Astrocyte of the cerebellum (primary cell): ENCODE results near the gene ADCK2.
"Not testable (repeated sequence)": the region's sequence is repeated elsewhere in the genome, so short reads cannot be mapped to it uniquely, and the experiment has no call there.

Experiments used
- DNase-seq: peaks from one replicate; pipeline ENCODE4 v3.0.0-alpha.2; 2011; ENCODE audit warnings: low read depth
- H3K4me3 ChIP-seq: 2 replicates; pipeline ENCODE4 v1.5.1; 2011; ENCODE audit warnings: mild to moderate bottlenecking, low read depth, low read length, moderate library complexity
- in situ Hi-C: cut with HindIII; loops from 2 replicates; pipeline ENCODE4 v1.10.0; 2017; ENCODE audit warnings: low sequenced_read_pairs
- TF ChIP-seq, protein P1 (sequence below): IDR thresholded peaks from 2 replicates; pipeline ENCODE4 v1.5.1; 2012; ENCODE audit warnings: low read length, low read depth, moderate library complexity, mild to moderate bottlenecking; ENCODE audit errors: missing control alignments

ADCK2 gene

DNA sequence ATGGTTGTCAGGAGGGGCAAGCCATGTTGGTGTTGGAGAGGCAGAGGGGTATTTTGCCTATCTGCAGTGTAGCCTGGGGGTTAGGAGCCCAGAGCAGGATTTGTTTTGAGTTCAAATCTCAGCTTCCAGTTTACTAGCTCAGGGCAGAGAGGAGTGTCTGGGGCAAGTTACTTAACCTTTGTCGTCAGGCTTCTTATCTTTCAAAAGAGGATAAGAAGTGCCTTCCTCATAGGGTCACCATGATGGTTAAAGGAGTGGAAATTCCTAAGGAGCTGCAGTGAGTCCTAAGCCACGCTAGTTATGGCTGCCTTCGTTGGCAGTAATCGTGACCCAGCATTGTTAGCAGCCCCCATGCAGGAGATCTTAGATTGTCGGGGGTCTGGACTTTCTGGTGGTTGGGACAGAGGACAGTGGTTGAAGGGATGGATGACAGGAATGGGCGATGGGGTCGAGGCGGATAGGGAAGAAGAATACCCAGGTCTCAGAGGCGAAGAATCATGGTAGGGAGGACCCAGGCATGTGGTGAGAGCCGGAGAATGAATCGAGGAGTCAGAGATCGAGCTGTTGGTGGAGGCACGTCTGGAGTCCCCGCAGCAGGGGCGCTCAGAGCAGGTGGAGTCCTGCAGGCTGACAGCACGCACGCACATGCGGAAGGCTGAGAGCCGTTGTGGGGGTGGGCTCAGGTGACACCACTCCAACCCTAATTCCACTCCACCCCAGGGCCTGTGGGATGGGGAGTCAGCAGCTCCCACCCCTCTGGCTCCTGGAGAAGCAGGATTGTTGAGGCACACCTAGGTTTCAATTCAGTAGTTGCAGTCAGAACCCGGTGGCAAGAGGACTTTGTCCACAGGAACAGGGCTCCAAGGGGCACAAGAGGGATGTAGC is 11.6 kb downstream of the ADCK2 start:
- no peak overlapping the region for H3K4me3 ChIP-seq
- in situ Hi-C loops: no loop called here
- TF ChIP-seq, protein P1, sequence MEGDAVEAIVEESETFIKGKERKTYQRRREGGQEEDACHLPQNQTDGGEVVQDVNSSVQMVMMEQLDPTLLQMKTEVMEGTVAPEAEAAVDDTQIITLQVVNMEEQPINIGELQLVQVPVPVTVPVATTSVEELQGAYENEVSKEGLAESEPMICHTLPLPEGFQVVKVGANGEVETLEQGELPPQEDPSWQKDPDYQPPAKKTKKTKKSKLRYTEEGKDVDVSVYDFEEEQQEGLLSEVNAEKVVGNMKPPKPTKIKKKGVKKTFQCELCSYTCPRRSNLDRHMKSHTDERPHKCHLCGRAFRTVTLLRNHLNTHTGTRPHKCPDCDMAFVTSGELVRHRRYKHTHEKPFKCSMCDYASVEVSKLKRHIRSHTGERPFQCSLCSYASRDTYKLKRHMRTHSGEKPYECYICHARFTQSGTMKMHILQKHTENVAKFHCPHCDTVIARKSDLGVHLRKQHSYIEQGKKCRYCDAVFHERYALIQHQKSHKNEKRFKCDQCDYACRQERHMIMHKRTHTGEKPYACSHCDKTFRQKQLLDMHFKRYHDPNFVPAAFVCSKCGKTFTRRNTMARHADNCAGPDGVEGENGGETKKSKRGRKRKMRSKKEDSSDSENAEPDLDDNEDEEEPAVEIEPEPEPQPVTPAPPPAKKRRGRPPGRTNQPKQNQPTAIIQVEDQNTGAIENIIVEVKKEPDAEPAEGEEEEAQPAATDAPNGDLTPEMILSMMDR: no peak
- DNase-seq: no peak

DNA sequence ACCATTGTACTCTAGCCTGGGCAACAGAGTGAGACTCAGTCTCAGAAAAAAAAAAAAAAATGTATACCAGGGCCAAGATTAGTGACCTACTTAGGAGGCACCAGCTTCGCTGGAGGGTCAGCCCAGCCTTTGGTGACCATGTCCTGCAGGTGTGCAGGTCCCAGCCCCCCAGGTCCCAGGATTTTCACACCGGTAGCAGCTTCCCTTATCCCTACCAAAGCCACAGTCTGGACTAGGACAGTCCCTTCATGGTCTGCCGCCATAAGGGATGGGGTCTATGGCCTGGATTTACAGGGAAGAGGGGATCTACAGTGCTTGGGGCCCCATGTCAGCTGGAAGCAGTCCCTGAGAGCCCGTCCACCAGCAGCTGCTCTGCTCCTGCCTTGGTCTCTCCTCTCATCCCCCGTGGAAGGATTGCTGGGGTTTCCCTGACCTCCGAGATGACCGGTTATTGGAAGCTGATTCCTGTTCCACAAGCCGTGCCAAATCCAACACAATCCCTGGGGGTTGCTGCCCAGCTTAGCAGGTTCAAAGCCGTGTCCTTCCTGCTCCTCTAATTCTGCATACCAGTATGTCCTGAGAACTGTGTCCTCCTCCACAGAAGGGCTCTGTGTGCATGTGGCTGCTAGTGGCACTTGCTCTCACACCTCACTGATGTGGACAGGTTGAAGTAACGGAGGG is 12.8 kb downstream of the ADCK2 start:
- no peak for DNase-seq
- TF ChIP-seq, protein P1: no peak
- H3K4me3 ChIP-seq: no peak overlapping the region
- in situ Hi-C loops: no loop called here

DNA sequence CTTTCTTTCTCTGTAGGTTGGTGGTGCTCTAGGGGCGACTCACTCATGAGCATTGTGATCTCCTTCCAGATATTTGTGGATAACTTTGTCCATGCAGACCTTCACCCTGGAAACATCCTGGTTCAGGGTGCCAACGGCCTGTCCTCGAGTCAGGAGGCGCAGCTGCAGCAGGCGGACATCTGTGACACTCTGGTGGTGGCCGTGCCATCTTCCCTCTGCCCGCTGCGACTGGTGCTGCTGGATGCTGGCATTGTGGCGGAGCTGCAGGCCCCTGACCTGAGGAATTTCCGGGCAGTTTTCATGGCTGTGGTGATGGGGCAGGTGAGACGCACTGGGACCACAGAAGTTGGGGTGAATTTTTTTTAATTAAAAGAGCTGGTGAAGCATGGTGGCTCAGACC is 14.2 kb downstream of the ADCK2 start:
- TF ChIP-seq, protein P1: no peak
- DNase-seq: no peak
- in situ Hi-C loops: no loop called here
- H3K4me3 ChIP-seq: no peak overlapping the region

DNA sequence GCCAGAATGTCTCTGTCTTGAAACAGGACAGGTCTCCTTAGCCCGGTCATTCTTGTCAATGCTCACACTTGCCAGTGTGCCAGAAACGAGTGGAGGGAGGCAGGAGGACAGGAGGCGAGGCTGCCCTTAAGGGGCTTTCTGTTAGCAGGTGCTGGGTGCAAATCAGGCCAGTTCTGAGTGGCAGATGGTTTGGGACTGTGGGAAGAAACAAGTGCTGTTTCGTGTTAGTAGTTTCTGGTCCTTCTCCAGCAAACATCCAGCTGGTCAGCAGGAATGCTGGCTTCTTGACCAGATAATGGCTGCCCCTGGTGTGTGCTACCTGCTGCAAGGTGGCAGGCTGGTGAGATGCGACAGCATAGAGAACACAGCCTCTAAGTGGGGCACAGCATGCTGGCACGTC is 15.6 kb downstream of the ADCK2 start:
- H3K4me3 ChIP-seq: no peak overlapping the region

DNA sequence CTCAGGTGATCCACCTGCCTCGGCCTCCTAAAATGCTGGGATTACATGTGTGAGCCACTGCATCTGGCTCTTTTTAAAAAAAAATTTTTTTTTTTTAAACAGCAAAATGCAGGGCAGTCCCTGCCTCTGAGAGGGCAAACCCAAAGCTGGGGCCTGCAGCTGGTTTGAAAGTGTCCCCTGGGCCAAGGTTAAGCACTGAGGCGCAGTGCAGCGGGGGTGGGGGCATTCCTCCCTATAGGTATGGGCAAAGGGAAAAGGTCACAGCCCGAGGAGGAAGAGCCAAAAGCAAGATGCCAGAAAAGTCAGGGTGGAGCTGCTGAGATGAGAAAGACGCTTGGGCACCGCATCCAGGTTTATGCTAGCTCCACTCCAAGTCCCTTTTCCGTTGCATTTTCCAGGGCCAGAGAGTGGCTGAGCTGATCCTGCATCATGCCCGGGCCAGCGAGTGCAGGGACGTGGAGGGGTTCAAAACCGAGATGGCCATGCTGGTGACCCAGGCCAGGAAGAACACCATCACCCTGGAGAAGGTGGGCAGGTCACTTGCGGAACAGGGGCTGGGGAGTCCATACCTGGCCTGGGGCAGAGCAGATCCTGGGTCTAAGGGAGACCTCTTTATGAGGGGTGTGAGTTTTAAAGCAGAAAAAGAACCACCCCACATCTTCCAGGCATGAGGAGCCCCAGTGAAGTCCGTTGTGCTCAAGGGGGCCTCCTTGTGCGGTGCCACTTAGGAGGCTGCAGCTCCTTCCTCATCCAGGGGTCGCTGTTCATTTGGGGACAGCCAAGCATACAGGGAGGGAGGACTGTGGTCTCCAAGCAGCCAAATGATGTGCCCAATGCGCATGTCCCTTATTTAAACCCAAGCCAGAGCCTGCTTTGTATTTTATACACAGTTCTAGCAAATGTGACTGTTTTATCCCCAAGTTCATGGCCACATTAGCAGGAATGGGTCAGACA is 16.7 kb downstream of the ADCK2 start:
- in situ Hi-C loops: no loop called here
- no peak overlapping the region for H3K4me3 ChIP-seq
- TF ChIP-seq, protein P1: no peak
- DNase-seq: no peak

More for the DNA sequence above, 15.6 kb downstream of the ADCK2 start:
- TF ChIP-seq, protein P1: no peak
- in situ Hi-C loops: no loop called here
- no peak for DNase-seq

DNA sequence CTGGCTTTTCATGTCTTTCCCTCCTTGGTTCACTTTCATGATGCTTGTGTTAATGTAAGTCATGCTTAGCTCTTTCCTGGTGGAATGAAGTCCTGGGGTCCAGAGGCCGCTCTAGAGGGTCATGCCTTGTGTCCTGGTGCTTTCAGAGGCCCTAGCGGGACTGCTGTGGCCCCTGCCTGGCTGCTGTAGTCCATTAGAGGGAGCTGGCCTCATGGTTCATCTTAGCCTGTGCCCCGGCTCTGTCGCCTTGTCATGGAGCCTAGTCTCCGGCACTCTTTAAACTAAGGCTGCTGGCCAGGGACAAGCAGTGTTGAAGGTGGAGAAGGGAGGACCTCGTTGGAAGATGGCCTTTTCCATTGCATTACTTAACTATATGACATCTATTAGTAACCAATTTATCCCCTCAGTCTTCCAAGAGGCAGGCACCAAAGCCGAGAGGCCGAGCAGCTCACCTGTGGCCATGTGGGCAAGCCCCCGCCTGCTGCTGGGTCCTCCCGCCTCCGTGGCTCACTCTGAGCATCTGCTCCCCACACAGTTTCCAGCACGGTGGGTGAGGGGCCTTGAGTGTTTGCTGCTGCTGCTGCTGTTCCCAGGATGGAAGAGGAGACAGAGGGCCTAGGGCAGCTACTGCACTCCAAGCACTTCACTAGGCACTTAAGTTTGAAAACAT is 18.8 kb downstream of the ADCK2 start:
- in situ Hi-C loops: no loop called here
- no peak overlapping the region for H3K4me3 ChIP-seq
- no peak for DNase-seq
- TF ChIP-seq, protein P1: no peak

DNA sequence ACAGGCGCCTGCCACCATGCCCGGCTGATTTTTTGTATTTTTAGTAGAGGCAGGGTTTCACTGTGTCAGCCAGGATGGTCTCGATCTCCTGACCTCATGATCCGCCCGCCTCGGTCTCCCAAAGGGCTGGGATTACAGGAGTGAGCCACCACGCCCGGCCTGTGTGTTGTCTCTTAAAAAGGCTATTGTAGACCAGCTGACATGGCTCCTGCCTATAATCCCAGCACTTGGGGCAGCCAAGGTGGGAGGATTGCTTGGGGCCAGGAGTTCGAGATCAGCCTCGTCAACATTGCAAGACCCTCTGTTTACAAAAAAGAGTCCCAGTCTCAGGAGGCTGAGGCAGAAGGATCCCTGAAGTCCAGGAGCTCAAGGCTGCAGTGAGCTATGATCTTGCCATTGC is 21.1 kb downstream of the ADCK2 start:
- in situ Hi-C loops, H3K4me3 ChIP-seq, DNase-seq: not testable (repeated sequence)
